ENCODE measurements around the gene MYLK2.

MYLK2 gene

GRCh38 chr20:31853481-31853880, 34.3 kb downstream of the MYLK2 start:
- no peak overlapping the region for H3K27ac Mint-ChIP-seq
- H3K4me3 Mint-ChIP-seq, result no peak overlapping the region
- DNase-seq, result no peak
- peaks cover 30% of the 10 kb centered on the region for H3K27me3 Mint-ChIP-seq
- H3K4me1 Mint-ChIP-seq, result no peaks in the 10 kb centered on the region
- no peaks in the 10 kb centered on the region for H3K9me3 Mint-ChIP-seq
- no peak for ATAC-seq

GRCh38 chr20:31856516-31856915, 37.4 kb downstream of the MYLK2 start:
- H3K9me3 Mint-ChIP-seq, result no peaks in the 10 kb centered on the region
- ATAC-seq, result no peak

DNA sequence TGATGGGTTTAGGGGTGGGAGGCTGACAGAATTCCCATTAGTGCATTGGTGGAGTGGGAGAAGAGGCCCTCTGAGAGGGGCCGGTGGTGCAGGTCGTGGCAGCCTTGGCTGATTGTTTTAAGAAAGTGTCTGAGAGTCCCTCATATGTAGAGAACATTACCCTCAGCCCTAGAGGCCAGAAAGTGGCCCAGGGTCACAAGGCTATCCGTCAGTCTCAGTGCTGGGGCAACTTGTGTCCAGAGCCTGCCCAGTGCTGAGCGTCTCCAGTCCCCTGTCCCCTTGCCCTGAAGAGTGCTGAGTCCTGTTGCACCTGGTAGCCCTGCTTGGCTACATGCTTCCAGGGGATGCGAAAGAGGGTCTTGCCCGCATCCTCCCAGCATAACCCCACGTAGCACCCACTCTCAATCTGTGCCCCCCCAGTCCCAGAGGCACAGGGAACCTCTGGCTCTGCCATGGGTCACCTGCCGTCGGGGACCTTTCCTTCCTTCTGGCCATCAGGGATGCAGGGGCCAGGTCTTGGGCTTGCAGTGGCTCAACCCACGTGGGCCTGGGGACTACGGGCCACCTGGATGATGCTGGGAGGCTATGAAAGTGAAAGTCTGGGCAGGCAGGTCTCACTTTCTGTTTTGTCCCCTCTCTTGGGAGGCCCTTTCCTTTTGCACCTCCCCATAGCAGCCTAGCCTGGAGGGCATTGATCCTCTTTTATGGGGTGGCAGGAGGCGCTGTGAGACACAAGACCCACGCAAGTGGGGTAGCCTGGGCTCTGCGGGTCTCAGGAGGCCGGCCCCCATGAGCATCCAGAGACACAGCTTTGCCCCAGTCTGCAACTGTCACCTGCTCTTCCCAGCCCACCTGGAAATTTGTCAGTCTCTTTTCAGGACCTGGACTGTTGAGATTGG, 39.0 kb downstream of the MYLK2 start:
- Mint-ChIP-seq H3K4me3 (no peak overlapping the region), H3K27me3 (peaks cover 31% of the 10 kb centered on the region), H3K27ac (no peak overlapping the region), H3K9me3 (no peaks in the 10 kb centered on the region), H3K4me1 (peaks cover 7% of the 10 kb centered on the region)
- ATAC-seq (peak; percentile 43), DNase-seq (no peak)

More at GRCh38 chr20:31856516-31856915, 37.4 kb downstream of the MYLK2 start:
- Mint-ChIP-seq H3K4me1 (peaks cover 7% of the 10 kb centered on the region), H3K27ac (no peak overlapping the region), H3K27me3 (peaks cover 25% of the 10 kb centered on the region), H3K4me3 (no peak overlapping the region)
- DNase-seq, result no peak

DNA sequence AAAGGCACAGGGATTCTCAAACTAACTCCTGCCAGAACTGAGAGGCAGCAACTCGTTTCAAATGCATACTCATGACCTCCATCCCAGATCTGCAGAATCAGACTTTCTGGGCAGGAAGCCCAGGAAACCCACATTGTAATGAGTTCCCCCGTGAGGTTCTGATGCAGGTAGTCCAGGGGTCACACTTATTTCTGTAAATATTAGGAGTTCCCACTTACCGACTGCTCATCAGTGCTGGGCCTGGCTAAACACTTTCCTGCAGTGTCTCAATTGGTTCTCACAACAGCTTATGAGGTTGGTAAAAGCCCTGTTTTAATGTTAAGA, 39.6 kb downstream of the MYLK2 start:
- Mint-ChIP-seq H3K27me3 (peaks cover 31% of the 10 kb centered on the region), H3K9me3 (no peaks in the 10 kb centered on the region), H3K4me1 (peaks cover 7% of the 10 kb centered on the region), H3K4me3 (no peak overlapping the region), H3K27ac (no peak overlapping the region)
- ATAC-seq (no peak), DNase-seq (no peak)

- ATAC-seq, result no peak
- peaks cover 7% of the 10 kb centered on the region for H3K4me1 Mint-ChIP-seq
- no peak overlapping the region for H3K27ac Mint-ChIP-seq
- H3K4me3 Mint-ChIP-seq, result no peak overlapping the region
- peaks cover 31% of the 10 kb centered on the region for H3K27me3 Mint-ChIP-seq
- DNase-seq, result no peak
- H3K9me3 Mint-ChIP-seq, result no peaks in the 10 kb centered on the region
Measured at GRCh38 chr20:31859266-31859997, 40.3 kb downstream of the MYLK2 start.

DNA sequence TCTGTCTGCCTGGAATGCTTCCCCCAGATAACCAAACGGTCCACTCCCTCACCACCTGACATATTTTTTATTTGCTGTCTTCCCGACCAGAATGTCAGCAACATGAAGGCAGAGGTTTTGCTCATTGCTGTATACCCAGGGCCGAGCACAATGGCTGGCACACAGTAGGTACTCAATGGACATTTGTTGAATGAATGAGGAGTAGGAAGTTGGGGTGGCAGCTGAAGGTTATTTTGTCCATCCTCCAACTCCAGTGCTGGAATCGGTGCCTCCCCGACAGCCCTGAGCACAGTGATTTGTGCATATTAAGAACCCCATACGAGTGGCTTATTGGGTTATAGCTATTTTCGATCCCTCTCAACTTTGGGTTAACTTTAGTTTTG, 40.8 kb downstream of the MYLK2 start:
- Mint-ChIP-seq H3K4me3 (no peak overlapping the region), H3K9me3 (no peaks in the 10 kb centered on the region), H3K27me3 (peaks cover 31% of the 10 kb centered on the region), H3K27ac (no peak overlapping the region), H3K4me1 (peaks cover 7% of the 10 kb centered on the region)
- DNase-seq (no peak), ATAC-seq (no peak)

DNA sequence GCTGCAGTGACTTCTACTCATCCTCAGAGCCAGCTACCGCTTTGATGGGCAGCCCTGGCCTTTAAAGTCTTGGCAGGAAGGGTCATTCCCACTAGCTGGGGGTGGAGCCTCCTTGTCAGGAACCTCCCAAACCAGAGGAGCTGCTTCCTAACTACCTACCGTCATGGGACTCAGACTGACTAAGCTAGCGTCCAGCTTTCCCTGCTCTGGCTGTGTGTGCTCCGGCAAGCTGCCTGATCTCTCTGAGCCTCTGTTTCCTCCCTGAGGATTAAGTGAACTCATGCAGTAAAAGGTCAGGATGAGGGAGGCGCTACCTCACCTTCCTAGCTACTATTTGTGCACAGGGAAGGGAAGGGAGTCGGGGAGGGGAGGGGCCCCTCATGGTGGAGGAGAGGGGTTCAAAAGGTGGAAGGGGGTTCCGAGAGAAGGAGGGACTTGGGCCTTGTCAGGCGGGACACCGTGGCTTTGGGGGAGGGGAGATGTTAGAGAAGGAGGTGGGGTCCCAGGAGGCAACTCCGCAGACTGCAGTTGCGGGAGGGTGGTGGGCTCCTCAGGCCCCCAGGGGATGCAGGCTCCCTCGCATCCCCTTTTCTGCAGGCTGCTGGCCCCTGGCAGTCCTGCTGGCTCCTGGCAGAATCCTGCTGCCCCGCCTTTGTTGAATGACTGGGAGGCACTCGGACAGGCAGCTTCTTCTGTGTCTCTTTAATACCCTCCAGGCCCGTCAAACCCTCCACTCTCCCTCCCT, 41.4 kb downstream of the MYLK2 start:
- H3K9me3 Mint-ChIP-seq, result no peaks in the 10 kb centered on the region
- ATAC-seq (no peak), DNase-seq (no peak)
- peak overlapping the region; percentile 16 to 37 for H3K4me3 Mint-ChIP-seq
- H3K4me1 Mint-ChIP-seq, result peaks cover 7% of the 10 kb centered on the region
- no peak overlapping the region for H3K27ac Mint-ChIP-seq
- H3K27me3 Mint-ChIP-seq, result peaks cover 31% of the 10 kb centered on the region

GRCh38 chr20:31861135-31861384, 41.9 kb downstream of the MYLK2 start:
- peaks cover 31% of the 10 kb centered on the region for H3K27me3 Mint-ChIP-seq
- peaks cover 7% of the 10 kb centered on the region for H3K4me1 Mint-ChIP-seq
- ATAC-seq (peak; percentile 50), DNase-seq (no peak)
- no peaks in the 10 kb centered on the region for H3K9me3 Mint-ChIP-seq
- H3K4me3 Mint-ChIP-seq, result peak overlapping the region; percentile 16 to 37
- no peak overlapping the region for H3K27ac Mint-ChIP-seq

DNA sequence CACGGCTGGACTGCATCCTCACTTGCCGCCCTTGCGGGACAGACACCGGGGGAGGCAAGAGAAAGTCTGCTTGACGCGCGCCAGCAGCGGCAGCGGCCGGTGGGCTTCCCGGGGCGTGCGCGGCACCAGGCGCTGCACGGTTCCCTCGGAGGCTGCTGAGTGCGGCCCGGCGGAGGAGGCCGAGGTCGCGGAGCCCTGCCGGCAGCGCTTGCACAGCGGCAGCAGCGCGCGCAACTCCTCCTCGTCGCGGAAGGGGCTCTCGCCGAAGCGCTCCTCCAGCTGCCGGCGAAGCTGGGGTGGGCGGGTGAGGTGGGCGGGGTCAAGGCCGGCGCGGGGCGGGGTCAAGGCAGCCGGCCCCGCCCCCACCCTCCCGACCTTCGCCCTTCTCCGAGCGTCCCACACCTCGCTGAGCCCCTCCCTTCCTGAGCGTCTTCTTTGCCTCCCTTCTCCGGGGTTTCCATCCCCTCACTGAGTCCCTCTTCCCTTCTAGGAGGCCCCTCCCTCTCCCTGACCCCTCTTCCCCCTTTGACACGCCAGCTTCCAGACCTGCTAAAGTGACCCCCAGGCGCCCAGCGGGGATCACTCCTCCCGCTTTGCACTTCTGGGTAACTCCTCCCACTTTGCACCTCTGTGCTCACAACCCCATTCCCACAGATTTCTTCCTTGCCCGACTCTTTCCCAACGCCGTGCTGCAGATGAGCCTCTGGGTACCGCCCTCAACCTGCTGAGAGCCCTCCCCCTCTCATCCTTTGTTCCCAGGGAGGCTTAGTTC, 42.4 kb downstream of the MYLK2 start:
- peak; percentile 87 for ATAC-seq
- no peak overlapping the region for H3K27ac Mint-ChIP-seq
- peaks cover 7% of the 10 kb centered on the region for H3K4me1 Mint-ChIP-seq
- peaks cover 34% of the 10 kb centered on the region for H3K27me3 Mint-ChIP-seq
- H3K4me3 Mint-ChIP-seq, result peak overlapping the region; percentile 61 to 72
- H3K9me3 Mint-ChIP-seq, result no peaks in the 10 kb centered on the region
- peak; percentile 67 to 68 for DNase-seq

DNA sequence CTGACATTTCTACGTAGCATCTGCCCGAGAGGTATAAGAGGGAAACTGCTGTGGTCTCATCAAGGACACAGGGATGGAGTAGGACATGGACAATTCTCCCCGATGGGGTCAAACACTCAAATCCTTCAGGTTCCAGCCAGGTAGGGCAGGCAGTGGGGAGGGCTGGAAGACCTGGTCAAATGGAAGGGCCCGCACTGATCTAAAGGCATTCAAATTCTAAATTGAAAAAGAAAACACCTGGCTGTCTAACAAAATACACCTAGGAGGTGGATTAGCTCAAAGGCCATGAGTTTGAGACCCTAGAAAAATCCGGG, 43.0 kb downstream of the MYLK2 start:
- Mint-ChIP-seq H3K9me3 (no peaks in the 10 kb centered on the region), H3K27me3 (peaks cover 38% of the 10 kb centered on the region), H3K4me3 (peak overlapping the region; percentile 61 to 72), H3K4me1 (peaks cover 7% of the 10 kb centered on the region), H3K27ac (no peak overlapping the region)
- DNase-seq (no peak), ATAC-seq (no peak)

GRCh38 chr20:31862506-31862905, 43.4 kb downstream of the MYLK2 start:
- peaks cover 38% of the 10 kb centered on the region for H3K27me3 Mint-ChIP-seq
- ATAC-seq, result no peak
- no peak for DNase-seq
- no peak overlapping the region for H3K27ac Mint-ChIP-seq
- peaks cover 7% of the 10 kb centered on the region for H3K4me1 Mint-ChIP-seq
- H3K9me3 Mint-ChIP-seq, result no peaks in the 10 kb centered on the region
- no peak overlapping the region for H3K4me3 Mint-ChIP-seq

GRCh38 chr20:31863296-31864085, 44.3 kb downstream of the MYLK2 start:
- Mint-ChIP-seq H3K4me1 (peaks cover 7% of the 10 kb centered on the region), H3K27me3 (peaks cover 43% of the 10 kb centered on the region), H3K27ac (no peak overlapping the region), H3K9me3 (no peaks in the 10 kb centered on the region), H3K4me3 (no peak overlapping the region)
- no peak for DNase-seq
- ATAC-seq, result no peak

- Mint-ChIP-seq H3K9me3 (no peaks in the 10 kb centered on the region), H3K4me3 (no peak overlapping the region), H3K27me3 (peaks cover 45% of the 10 kb centered on the region), H3K27ac (no peak overlapping the region), H3K4me1 (peaks cover 12% of the 10 kb centered on the region)
- no peak for DNase-seq
- no peak for ATAC-seq
Measured at GRCh38 chr20:31864521-31865400, 45.6 kb downstream of the MYLK2 start.

DNA sequence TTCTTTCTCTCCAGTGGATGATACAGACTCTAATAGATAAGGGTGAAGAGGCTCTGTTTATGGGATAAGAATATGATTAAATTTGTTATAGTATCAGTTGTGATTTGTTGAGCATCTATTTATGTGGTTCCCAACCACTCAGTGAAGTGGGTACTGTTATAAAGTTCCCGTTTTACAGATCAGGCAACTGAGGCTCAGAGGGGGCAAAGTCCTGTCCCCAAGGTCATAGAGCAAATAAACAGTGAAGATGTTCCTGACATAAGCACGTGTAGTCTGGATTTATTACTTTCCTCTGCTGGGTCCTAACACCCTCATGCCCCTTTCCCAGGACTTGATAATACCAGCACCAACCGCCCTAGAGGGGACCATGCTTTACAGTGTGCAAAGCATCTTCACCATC, 47.1 kb downstream of the MYLK2 start:
- Mint-ChIP-seq H3K27ac (no peak overlapping the region), H3K4me3 (no peak overlapping the region), H3K9me3 (no peaks in the 10 kb centered on the region), H3K4me1 (peaks cover 16% of the 10 kb centered on the region), H3K27me3 (peaks cover 48% of the 10 kb centered on the region)
- DNase-seq (no peak), ATAC-seq (no peak)
